C4-2B (cell line): ENCODE results near the gene PCSK6.

Experiments
- ZFX ChIP-seq: fragments of 450-650 bp; IDR thresholded peaks from 2 replicates; pipeline ENCODE4 v1.6.1; 2017
- TF ChIP-seq, protein P1 (sequence below): fragments of 450-650 bp; conservative IDR thresholded peaks from 2 replicates; pipeline ENCODE4 v1.5.1; 2017; ENCODE audit warnings: mild to moderate bottlenecking

- TF ChIP-seq, protein P1, sequence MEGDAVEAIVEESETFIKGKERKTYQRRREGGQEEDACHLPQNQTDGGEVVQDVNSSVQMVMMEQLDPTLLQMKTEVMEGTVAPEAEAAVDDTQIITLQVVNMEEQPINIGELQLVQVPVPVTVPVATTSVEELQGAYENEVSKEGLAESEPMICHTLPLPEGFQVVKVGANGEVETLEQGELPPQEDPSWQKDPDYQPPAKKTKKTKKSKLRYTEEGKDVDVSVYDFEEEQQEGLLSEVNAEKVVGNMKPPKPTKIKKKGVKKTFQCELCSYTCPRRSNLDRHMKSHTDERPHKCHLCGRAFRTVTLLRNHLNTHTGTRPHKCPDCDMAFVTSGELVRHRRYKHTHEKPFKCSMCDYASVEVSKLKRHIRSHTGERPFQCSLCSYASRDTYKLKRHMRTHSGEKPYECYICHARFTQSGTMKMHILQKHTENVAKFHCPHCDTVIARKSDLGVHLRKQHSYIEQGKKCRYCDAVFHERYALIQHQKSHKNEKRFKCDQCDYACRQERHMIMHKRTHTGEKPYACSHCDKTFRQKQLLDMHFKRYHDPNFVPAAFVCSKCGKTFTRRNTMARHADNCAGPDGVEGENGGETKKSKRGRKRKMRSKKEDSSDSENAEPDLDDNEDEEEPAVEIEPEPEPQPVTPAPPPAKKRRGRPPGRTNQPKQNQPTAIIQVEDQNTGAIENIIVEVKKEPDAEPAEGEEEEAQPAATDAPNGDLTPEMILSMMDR = no peak
- TF ChIP-seq ZFX = no peak
Measured at GRCh38 chr15:101437209-101437608, 52.3 kb downstream of the PCSK6 start.
